HEK293 (cell line): Measurements from ENCODE around the gene HMHB1.

Experiments used
- KLF17 ChIP-seq: fragments of 450-650 bp; formaldehyde crosslinking; IDR thresholded peaks from 2 replicates; pipeline ENCODE4 v1.5.1; 2016; ENCODE audit warnings: missing biosample characterization, missing genetic modification characterization
- REST ChIP-seq: fragments of 450-650 bp; formaldehyde crosslinking; IDR thresholded peaks from 2 replicates; pipeline ENCODE4 v1.5.1; 2016; ENCODE audit warnings: missing biosample characterization, missing genetic modification characterization
- ZBTB8A ChIP-seq: fragments of 450-650 bp; formaldehyde crosslinking; IDR thresholded peaks from 2 replicates; pipeline ENCODE4 v1.5.1; 2016; ENCODE audit warnings: missing biosample characterization, missing genetic modification characterization
- ZFP3 ChIP-seq: fragments of 450-650 bp; formaldehyde crosslinking; IDR thresholded peaks from 2 replicates; pipeline ENCODE4 v1.5.1; 2016; ENCODE audit warnings: low read depth, missing biosample characterization, missing genetic modification characterization
- ZNF174 ChIP-seq: fragments of 450-650 bp; formaldehyde crosslinking; IDR thresholded peaks from 2 replicates; pipeline ENCODE4 v1.5.0; 2017; ENCODE audit warnings: missing biosample characterization, mild to moderate bottlenecking, missing genetic modification characterization
- ZNF175 ChIP-seq: fragments of 450-650 bp; formaldehyde crosslinking; IDR thresholded peaks from 2 replicates; pipeline ENCODE4 v1.5.1; 2016; ENCODE audit warnings: missing biosample characterization, missing genetic modification characterization
- ZNF629 ChIP-seq: fragments of 450-650 bp; formaldehyde crosslinking; IDR thresholded peaks from 2 replicates; pipeline ENCODE4 v1.5.1; 2017; ENCODE audit warnings: missing biosample characterization, missing genetic modification characterization
- ZNF768 ChIP-seq: fragments of 450-650 bp; formaldehyde crosslinking; IDR thresholded peaks from 2 replicates; pipeline ENCODE4 v1.5.1; 2018; ENCODE audit warnings: missing biosample characterization, mild to moderate bottlenecking, missing genetic modification characterization
- ZNF791 ChIP-seq: fragments of 450-650 bp; formaldehyde crosslinking; IDR thresholded peaks from 2 replicates; pipeline ENCODE4 v1.5.1; 2016; ENCODE audit warnings: missing biosample characterization, missing genetic modification characterization
- ZSCAN30 ChIP-seq: fragments of 450-650 bp; IDR thresholded peaks from 2 replicates; pipeline ENCODE4 v1.5.1; 2018; ENCODE audit warnings: missing biosample characterization, mild to moderate bottlenecking, missing genetic modification characterization, moderate library complexity
- TF ChIP-seq, protein P1 (sequence below): fragments of 450-650 bp; formaldehyde crosslinking; IDR thresholded peaks from 2 replicates; pipeline ENCODE4 v1.5.1; 2016; ENCODE audit warnings: missing biosample characterization, missing genetic modification characterization

DNA sequence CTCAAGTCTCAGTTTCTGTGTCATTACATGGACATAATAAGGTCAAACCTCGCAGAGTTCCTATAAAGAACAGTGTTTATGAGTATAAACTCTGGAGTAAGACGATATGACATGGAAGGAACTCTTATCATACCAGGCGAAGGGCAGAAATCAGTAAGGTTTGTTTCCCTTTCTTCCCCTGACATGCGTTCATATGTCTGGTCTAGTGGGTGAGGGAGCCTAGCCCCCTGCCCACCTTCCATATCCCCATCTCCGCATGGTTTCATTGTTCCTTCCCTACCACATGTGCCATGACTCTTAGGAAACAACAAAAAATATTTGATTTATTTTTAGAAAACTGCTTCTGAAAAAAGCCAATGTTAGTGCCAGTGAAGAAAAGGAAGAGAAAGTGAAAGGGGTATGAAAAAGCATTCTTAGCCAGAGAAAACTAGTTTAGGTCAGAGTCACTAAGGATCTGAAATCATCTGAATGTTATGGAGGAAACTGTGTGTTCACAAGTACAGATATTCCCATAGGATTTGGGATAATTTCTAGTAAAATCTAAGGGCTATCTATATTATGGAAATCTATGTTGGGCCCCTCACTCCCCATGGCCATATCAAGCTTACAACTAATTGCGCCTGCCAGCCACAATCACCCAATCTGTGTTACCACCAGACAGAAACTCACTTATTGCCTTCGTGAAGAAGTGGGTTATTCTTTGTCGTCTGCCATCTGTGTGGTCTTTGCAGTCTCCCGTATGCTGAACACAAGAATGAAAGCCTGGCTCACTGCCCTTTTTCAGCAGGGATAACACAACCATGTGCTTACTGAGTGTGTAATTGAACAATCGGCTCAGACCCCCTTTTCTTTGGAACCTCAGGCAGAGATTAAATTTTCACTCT lies 19.9 kb upstream of the HMHB1 start:
- TF ChIP-seq, protein P1, sequence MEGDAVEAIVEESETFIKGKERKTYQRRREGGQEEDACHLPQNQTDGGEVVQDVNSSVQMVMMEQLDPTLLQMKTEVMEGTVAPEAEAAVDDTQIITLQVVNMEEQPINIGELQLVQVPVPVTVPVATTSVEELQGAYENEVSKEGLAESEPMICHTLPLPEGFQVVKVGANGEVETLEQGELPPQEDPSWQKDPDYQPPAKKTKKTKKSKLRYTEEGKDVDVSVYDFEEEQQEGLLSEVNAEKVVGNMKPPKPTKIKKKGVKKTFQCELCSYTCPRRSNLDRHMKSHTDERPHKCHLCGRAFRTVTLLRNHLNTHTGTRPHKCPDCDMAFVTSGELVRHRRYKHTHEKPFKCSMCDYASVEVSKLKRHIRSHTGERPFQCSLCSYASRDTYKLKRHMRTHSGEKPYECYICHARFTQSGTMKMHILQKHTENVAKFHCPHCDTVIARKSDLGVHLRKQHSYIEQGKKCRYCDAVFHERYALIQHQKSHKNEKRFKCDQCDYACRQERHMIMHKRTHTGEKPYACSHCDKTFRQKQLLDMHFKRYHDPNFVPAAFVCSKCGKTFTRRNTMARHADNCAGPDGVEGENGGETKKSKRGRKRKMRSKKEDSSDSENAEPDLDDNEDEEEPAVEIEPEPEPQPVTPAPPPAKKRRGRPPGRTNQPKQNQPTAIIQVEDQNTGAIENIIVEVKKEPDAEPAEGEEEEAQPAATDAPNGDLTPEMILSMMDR (tag by site-specific recombination) = no peak
- TF ChIP-seq REST (tag by site-specific recombination) (no peak), ZNF174 (no peak), ZNF768 (tag by site-specific recombination) (no peak), KLF17 (tag by site-specific recombination) (no peak), ZBTB8A (tag by site-specific recombination) (no peak), ZSCAN30 (tag by site-specific recombination) (no peak), ZNF629 (no peak), ZNF175 (tag by site-specific recombination) (no peak), ZFP3 (tag by site-specific recombination) (no peak), ZNF791 (no peak)
